Lower lobe of right lung (tissue), 1 donor: ENCODE results near the gene AQP10. TPM values are rescaled to one million over a fixed set of nuclear protein-coding genes. Genes with fewer than 3 reads are reported as not detected.

ENCODE experiments used
- total RNA-seq: library from RNA; stranded (reverse); fragmentation: NEBNext Ultra II Directional; extraction: Animal tissue kit (Norgen Biotek cat#: 25700); gene quantifications from one replicate; pipeline ENCODE4 v1.2.1, GENCODE V29; 2021
- donor health status: DM: no; HTN: yes; CAD: no; lungs with severe emphysema.

Gene AQP10
- total RNA-seq, 1 donor from 2014 or later: 0.47 TPM

Other genes starting within 250 kb of the AQP10 start
- 1.7 TPM for gene NUP210L, start 166.0 kb upstream of the AQP10 start, total RNA-seq
- gene TPM3, start 129.0 kb upstream of the AQP10 start, total RNA-seq: 334 TPM
- gene CFAP141, start 114.8 kb upstream of the AQP10 start, total RNA-seq: 2.8 TPM
- 142 TPM for gene UBAP2L, start 100.1 kb upstream of the AQP10 start, total RNA-seq
- gene HAX1, start 48.5 kb upstream of the AQP10 start, total RNA-seq: 75.4 TPM
- 26.0 TPM for gene ATP8B2, start 4.4 kb downstream of the AQP10 start, total RNA-seq
- 48.5 TPM for gene IL6R, start 84.2 kb downstream of the AQP10 start, total RNA-seq
- 20.2 TPM for gene TDRD10, start 181.1 kb downstream of the AQP10 start, total RNA-seq
- 40.1 TPM for gene SHE, start 181.3 kb downstream of the AQP10 start, total RNA-seq
- gene UBE2Q1, start 237.6 kb downstream of the AQP10 start, total RNA-seq: 79.5 TPM
- gene CHRNB2, start 246.7 kb downstream of the AQP10 start, total RNA-seq: not detected